Transverse colon (tissue), 4 donors: ENCODE results near the gene GLI3. TPM values are rescaled to one million over a fixed set of nuclear protein-coding genes. Genes with fewer than 3 reads are reported as not detected.

Source experiments
- DNase-seq: peaks from one replicate; pipeline ENCODE4 v3.0.0-alpha.2; 2019
- H3K27ac ChIP-seq, 4 donors: fragments of 200-600 bp; sonication (generic); 2 replicates each; pipeline ENCODE4 v1.5.1; 2016 to 2018; ENCODE audit warnings: inconsistent platforms in 4 of 4
- H3K27me3 ChIP-seq: fragments of 200-600 bp; sonication (generic); 2 replicates; pipeline ENCODE4 v1.5.1; 2017; ENCODE audit warnings: inconsistent platforms
- H3K36me3 ChIP-seq, 4 donors: fragments of 200-600 bp; sonication (generic); 2 replicates each; pipeline ENCODE4 v1.5.1; 2017 to 2019; ENCODE audit warnings: inconsistent platforms in 4 of 4
- H3K4me1 ChIP-seq, 4 donors: fragments of 200-600 bp; sonication (generic); 2 replicates each; pipeline ENCODE4 v1.5.1; 2017 to 2020; ENCODE audit warnings: inconsistent platforms in 4 of 4
- H3K4me3 ChIP-seq, 4 donors: fragments of 200-600 bp; sonication (generic); 1 replicate in 1 of 4; 2 replicates in 3 of 4; pipeline versions ENCODE4 v1.5.1 to v1.6.1; 2017 to 2019; ENCODE audit warnings: inconsistent platforms in 4 of 4
- H3K9me3 ChIP-seq, 2 donors: fragments of 200-600 bp; sonication (generic); 2 replicates each; pipeline ENCODE4 v1.5.1; 2017 to 2019; ENCODE audit warnings: inconsistent platforms in 2 of 2
- CTCF ChIP-seq, 5 experiments: fragments of 200-600 bp in 3 of 5; fragments of 450-650 bp in 2 of 5; sonication (generic) in 3 of 5; IDR thresholded peaks; 1 replicate in 2 of 5; 2 replicates in 3 of 5; pipeline ENCODE4 v1.5.1; 2016 to 2017; ENCODE audit warnings: antibody characterized with exemption in 5 of 5, inconsistent platforms in 3 of 5, mild to moderate bottlenecking in 2 of 5, moderate library complexity in 1 of 5
- EP300 ChIP-seq: sonication (generic); formaldehyde crosslinking; IDR thresholded peaks from one replicate; pipeline ENCODE4 v1.6.1; 2017; ENCODE audit warnings: antibody characterized with exemption, low read depth
- POLR2A ChIP-seq: fragments of 450-650 bp; IDR thresholded peaks from one replicate; pipeline ENCODE4 v1.6.1; 2016; ENCODE audit warnings: antibody characterized with exemption, mild to moderate bottlenecking, moderate library complexity
- POLR2AphosphoS5 ChIP-seq, 3 donors: sonication (generic); formaldehyde crosslinking; IDR thresholded peaks; one replicate each; pipeline ENCODE4 v1.6.1; 2016; ENCODE audit warnings: antibody characterized with exemption in 3 of 3
- WGBS, 2 donors: methylation state at CpG; one replicate each; pipeline ENCODE4 v1.1.5; 2018; ENCODE audit warnings: low coverage in 1 of 2; 5-methylcytosine and 5-hydroxymethylcytosine counted together
- in situ Hi-C, 4 donors: fragments of 200-750 bp; cut with MboI; loops; one replicate each; pipeline versions ENCODE4 v1.15.0 to v1.15.1; 2017; ENCODE audit warnings: low sequenced_read_pairs in 3 of 4, low pct_ligation_motif_present in 1 of 4, low pct_unique_long_range_greater_than_20kb in 1 of 4
- intact Hi-C: fragments of 100-400 bp; cut with DNase I; formaldehyde crosslinking; loops from one replicate; pipeline ENCODE4 v1.15.1; 2023; ENCODE audit warnings: low total_unique reads
- total RNA-seq, 4 donors: library from RNA; depleted of rRNA; stranded (reverse); fragments of >200 nt; gene quantifications; one replicate each; pipeline ENCODE4 v1.1.0, GENCODE V29; 2016

The GLI3 gene
- total RNA-seq, 4 donors from 2014 or later = 3.7 to 41.1 (median 5.3) TPM

GRCh38 chr7:42055171-42055570 lies 181.8 kb downstream of the GLI3 start:
- Histone ChIP-seq H3K27me3 (no peaks in the 10 kb centered on the region), H3K27ac (no peak overlapping the region), H3K4me3 (no peak overlapping the region), H3K9me3 (no peaks in the 10 kb centered on the region), H3K36me3 (no peaks in the 10 kb centered on the region), H3K4me1 (no peaks in the 10 kb centered on the region)
- TF ChIP-seq POLR2A (no peak), CTCF (IDR thresholded peaks at IDR 0.05) (no peak), EP300 (no peak), POLR2AphosphoS5 (IDR thresholded peaks at IDR 0.05) (no peak)
- no peak for DNase-seq
- in situ Hi-C loops = no loop called here
- 62 to 78% methylated on average over 4 to 5 of the region's 5 CpGs for WGBS, 2 donors
- intact Hi-C loops = no loop called here

DNA sequence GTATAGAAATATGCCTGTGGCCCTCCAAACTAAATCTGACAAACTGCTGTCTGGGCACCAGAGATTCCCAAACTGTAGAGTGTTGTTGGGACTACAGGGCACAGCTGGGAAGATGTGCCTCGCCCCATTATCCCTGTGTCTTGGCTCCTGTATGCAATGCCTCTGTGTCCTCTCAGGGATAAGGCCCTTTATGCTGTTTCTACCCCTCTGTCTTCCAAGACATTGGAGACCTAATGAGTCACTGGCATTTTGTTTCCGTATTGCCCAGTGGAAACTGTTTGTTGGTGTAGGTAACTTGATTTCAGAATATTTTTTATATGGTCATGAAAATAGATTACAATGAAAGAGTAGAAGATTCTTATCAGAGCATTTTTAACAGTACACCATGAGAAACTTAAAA lies 183.2 kb downstream of the GLI3 start:
- no peak for TF ChIP-seq POLR2A
- no peak for TF ChIP-seq POLR2AphosphoS5 (IDR thresholded peaks at IDR 0.05)
- Histone ChIP-seq H3K27ac (no peak overlapping the region), H3K9me3 (no peaks in the 10 kb centered on the region), H3K4me3 (no peak overlapping the region), H3K36me3 (no peaks in the 10 kb centered on the region), H3K27me3 (no peaks in the 10 kb centered on the region), H3K4me1 (no peaks in the 10 kb centered on the region)
- intact Hi-C loops = no loop called here
- in situ Hi-C loops = no loop called here
- no peak for DNase-seq
- WGBS, 2 donors = 86 to 88% methylated on average over 2 of the region's 2 CpGs

GRCh38 chr7:42049761-42050160 lies 187.2 kb downstream of the GLI3 start:
- intact Hi-C loops (no loop called here), in situ Hi-C loops (no loop called here)
- Histone ChIP-seq H3K9me3 (no peaks in the 10 kb centered on the region), H3K27me3 (no peaks in the 10 kb centered on the region), H3K4me1 (no peaks in the 10 kb centered on the region), H3K4me3 (no peak overlapping the region), H3K36me3 (no peaks in the 10 kb centered on the region), H3K27ac (no peak overlapping the region)
- TF ChIP-seq POLR2A (no peak), EP300 (no peak), POLR2AphosphoS5 (IDR thresholded peaks at IDR 0.05) (no peak), CTCF (IDR thresholded peaks at IDR 0.05) (no peak)
- 93 to 100% methylated on average over 2 to 5 of the region's 5 CpGs for WGBS, 2 donors
- no peak for DNase-seq

DNA sequence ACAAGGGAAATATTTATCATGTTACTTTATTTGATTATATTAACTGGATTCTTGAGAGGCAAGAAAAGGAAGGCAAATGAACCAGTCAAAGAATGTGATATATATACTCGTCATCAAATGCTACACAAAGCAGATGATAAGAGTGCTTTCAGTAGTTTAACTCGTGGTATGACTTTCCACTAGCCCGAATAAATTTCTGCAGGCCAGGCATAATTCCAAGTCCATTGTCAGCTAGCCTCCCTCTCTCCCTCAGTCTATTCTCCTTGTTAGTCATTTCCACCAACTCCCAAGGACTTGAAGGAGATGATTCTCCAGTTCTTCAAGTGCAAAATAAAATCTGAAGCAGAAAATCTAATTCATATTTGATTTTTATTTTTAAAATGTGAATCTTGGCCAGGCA lies 190.5 kb downstream of the GLI3 start:
- Histone ChIP-seq H3K4me3 (no peak overlapping the region), H3K27me3 (no peaks in the 10 kb centered on the region), H3K36me3 (no peaks in the 10 kb centered on the region), H3K9me3 (no peaks in the 10 kb centered on the region), H3K4me1 (no peaks in the 10 kb centered on the region), H3K27ac (no peak overlapping the region)
- in situ Hi-C loops (no loop called here), intact Hi-C loops (no loop called here)
- DNase-seq = no peak
- TF ChIP-seq EP300 (no peak), POLR2AphosphoS5 (IDR thresholded peaks at IDR 0.05) (no peak), CTCF (IDR thresholded peaks at IDR 0.05) (no peak), POLR2A (no peak)
- WGBS, 2 donors = 48 to 55% methylated on average over 3 of the region's 3 CpGs

- TF ChIP-seq POLR2A (no peak), CTCF (IDR thresholded peaks at IDR 0.05) (no peak), POLR2AphosphoS5 (IDR thresholded peaks at IDR 0.05) (no peak), EP300 (no peak)
- Histone ChIP-seq H3K36me3 (no peaks in the 10 kb centered on the region), H3K4me3 (no peak overlapping the region), H3K27ac (no peak overlapping the region), H3K27me3 (no peaks in the 10 kb centered on the region), H3K9me3 (no peaks in the 10 kb centered on the region), H3K4me1 (no peaks in the 10 kb centered on the region)
- no peak for DNase-seq
- intact Hi-C loops = no loop called here
- in situ Hi-C loops = no loop called here
- WGBS, 2 donors = 72 to 73% methylated on average over 4 of the region's 4 CpGs
Observed at GRCh38 chr7:42045961-42046360, 191.0 kb downstream of the GLI3 start.
